ENCODE measurements around the gene IFT122.

Gene IFT122

GRCh38 chr3:129569856-129570255 lies 129.8 kb downstream of the IFT122 start:
- Histone ChIP-seq H4K20me1 (peaks cover 0 to 90% (median 0%) of the 10 kb centered on the region in 11 experiments; a peak in 9 of 22 replicates), H3K4me1 (peaks cover 22 to 43% (median 34%) of the 10 kb centered on the region in 10 experiments), H3K27me3 (no peaks in the 10 kb centered on the region), H3K4me2 (no peak overlapping the region), H3K36me3 (peaks cover 86 to 100% (median 97%) of the 10 kb centered on the region in 11 experiments), H3K27ac (0 out of 22 replicates have a peak overlapping the region, but pooled peaks of 1 of the 11 experiments have one; percentile 3), H3K9ac (0 out of 22 replicates have a peak overlapping the region, but pooled peaks of 1 of the 11 experiments have one; percentile 2), H3K9me3 (replicated peaks in 1 of 11) (no peaks in the 10 kb centered on the region), H3K4me3 (no peak overlapping the region)
- no peak for TF ChIP-seq Cebpa-rat (IDR thresholded peaks at IDR 0.05)
